Choroid plexus epithelial cell (primary cell): ENCODE data around the gene CAPN15.
A peak's percentile ranks its signal among the peaks of the same experiment; 100 is the strongest.

Source experiments
- DNase-seq: peaks from one replicate; pipeline ENCODE4 v3.0.0-alpha.2; 2010; ENCODE audit warnings: low read depth
- H3K4me3 ChIP-seq: 2 replicates; pipeline ENCODE4 v1.5.1; 2011; ENCODE audit warnings: low read depth, mild to moderate bottlenecking, control low read depth, low read length, moderate library complexity
- CTCF ChIP-seq: conservative IDR thresholded peaks from 2 replicates; pipeline ENCODE4 v1.5.1; 2011; ENCODE audit warnings: low read depth, mild to moderate bottlenecking, control low read depth, inconsistent platforms, low read length, moderate library complexity

CAPN15 gene

GRCh38 chr16:534856-535445 lies 7.4 kb downstream of the CAPN15 start:
- TF ChIP-seq CTCF, result no peak
- H3K4me3 ChIP-seq, result no peak overlapping the region
- DNase-seq, result no peak

GRCh38 chr16:535446-536405 lies 8.2 kb downstream of the CAPN15 start:
- peak; percentile 68 for DNase-seq
- H3K4me3 ChIP-seq, result no peak overlapping the region
- no peak for TF ChIP-seq CTCF

- no peak overlapping the region for H3K4me3 ChIP-seq
- no peak for TF ChIP-seq CTCF
- no peak for DNase-seq
Observed at GRCh38 chr16:536746-537145, 9.2 kb downstream of the CAPN15 start.

DNA sequence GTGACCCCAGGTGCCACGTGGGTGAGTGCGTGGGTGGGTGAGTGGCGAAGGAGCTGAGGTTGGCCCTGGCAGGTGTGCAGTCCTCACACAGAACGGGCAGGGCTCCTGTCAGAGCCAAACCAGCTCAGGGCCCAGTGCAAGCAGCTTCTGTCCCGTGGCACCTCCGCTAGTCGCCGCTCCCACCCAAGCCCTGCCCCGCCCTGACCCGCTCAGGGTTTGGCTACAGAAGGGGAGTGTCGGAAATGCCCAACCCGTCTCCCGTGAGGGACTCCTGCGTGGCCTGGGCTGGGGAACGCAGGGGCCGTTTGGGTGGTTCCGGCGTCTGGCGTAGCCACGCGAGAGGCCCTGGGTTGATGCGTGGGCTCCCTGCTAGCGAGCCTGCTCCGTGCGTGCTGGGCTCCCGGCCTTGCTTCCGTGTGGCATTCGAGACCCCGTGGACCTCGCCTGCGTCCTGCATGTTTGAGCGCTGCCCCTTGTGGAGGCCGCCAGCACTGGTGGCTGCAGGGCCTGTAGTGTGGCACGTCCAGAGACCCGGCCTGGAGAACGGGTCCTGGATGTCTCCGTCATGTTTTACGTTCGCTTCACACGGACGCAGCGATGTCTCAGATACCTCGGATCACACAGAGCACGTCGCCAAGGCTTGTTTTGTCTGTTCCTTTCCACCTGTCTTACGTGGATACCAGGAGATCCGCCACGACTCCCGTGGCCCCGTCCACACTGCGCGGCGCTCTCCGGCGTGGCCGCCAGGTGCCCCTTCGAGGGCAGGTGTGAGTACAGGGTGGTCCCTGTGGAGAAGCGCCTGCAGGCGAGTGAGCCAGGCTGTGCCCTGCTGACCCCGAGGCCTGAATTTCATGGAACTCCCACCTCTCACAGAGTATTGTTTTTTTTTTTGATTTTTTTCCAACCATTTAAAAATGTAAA lies 10.2 kb downstream of the CAPN15 start:
- H3K4me3 ChIP-seq, result no peak overlapping the region
- peak; percentile 25 for TF ChIP-seq CTCF
- no peak for DNase-seq

GRCh38 chr16:539901-540530 lies 12.5 kb downstream of the CAPN15 start:
- peak overlapping the region; percentile 24 for H3K4me3 ChIP-seq
- peak; percentile 79 for DNase-seq
- peak; percentile 33 for TF ChIP-seq CTCF

- no peak for DNase-seq
- no peak overlapping the region for H3K4me3 ChIP-seq
- no peak for TF ChIP-seq CTCF
Observed at GRCh38 chr16:540645-541340, 13.3 kb downstream of the CAPN15 start.
